NOMO-1 (cell line): ENCODE data around the gene TMSB10.

Experiments used
- DNase-seq, 2 experiments: peaks; one replicate each; lab custom pipeline; 2025; ENCODE audit not compliant: unreplicated experiment in 2 of 2; lab: John Stamatoyannopoulos, UW

Gene TMSB10

DNA sequence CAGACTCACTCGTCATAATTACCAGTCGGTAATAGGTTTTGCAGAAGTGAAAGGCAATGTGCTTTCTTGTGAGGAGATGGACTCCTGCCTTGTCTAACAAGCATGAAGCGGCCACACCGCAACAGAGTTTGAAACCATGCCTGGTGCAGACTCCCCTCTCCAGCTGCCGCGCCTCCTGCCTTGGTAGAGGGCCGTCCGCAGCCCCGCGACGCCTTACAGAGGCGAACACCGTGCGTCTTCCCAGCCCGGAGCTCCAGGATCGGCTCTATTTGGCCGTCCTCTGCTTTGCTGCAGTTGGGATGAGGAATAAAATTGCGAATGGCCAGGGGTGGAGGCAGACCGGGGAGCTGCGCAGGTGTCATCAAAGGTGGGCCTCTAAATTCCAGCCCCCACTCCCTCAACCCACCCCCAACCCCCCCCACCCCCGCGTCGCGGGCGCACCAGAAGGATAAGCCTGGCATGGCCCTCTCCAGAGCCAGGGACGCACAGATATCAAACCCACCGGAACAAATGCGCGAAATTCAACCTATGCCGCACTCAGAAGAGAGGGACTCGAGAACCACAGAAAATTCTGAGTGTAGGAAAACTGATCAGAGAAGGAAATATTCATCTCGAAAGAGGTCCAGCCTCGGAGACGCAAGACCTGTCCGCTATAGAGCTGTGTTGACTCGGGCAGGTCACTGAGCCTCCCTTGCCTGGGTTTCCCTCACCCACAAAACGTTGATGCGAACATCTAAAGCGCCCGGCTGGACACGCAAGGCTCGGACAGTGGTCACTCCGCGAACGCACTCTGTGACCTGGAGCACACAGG, 25.7 kb upstream of the TMSB10 start:
- peak in 1 of 2 experiments; percentile 77 for DNase-seq

- DNase-seq = peak in 1 of 2 experiments; percentile 31
Measured at GRCh38 chr2:84880395-84880644, 25.1 kb upstream of the TMSB10 start.

- peak; percentile 28 to 31 for DNase-seq
Measured at GRCh38 chr2:84880645-84881521, 24.6 kb upstream of the TMSB10 start, which contains the start of gene TRABD2A. TRABD2A (minus strand) TSS chr2:84881084; CDS start chr2:84881039, 45 bp downstream.

DNA sequence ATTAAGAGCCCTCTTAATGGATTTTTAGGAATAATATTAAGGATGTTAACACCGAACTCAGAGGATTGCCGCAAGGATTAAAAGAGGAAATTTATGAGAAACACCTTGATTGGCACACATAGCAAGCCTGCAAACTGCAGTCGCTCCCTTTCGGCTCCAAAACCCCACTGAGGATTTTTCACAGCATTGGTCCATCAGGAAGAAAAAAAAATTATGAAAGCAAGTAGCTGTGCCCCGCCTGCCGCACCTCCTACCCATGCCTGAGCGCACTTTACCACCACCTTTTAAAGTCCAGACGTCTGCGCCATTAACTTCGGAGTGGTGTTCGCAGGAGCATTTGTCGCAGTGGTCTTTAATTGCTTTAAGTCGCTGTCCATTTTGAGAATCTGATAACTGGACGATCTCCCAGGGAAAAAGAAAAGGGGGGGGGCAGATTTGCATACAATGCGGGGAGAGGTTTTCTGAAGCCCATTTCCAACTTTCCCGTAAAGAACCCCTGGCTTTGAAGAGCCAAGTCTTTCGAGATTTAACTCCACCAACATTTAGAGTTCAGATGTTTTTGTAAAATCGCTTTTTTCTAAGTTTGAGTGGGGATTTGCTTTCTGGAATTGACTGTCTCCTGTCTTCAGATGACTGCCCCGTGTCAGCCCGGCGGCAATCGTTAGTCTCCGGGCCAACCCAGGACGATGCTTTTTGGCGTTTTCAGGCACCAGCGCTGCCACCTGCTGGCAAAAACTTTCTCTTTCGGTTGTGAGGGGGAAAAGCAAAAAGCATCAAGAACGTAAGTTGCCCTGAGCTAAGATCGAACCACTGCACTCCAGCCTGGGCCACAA, 23.7 kb upstream of the TMSB10 start:
- DNase-seq = peak; percentile 78 to 89

DNA sequence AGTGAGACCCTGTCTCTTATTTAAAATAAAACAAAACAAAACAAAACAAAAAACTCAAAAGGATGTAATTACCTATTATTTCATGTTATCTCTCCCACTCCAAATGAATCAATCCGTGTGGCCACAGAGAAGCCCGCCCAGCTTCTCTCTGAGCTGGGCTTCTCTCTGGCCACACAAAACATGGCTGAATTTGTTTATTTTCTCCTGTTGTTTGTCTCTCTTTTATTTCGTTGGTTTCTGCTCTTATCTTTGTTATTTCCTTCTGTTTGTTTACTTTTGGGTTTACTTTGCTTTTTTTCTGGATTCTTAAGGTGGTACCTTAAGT, 23.1 kb upstream of the TMSB10 start:
- no peak for DNase-seq

- DNase-seq = no peak
Measured at GRCh38 chr2:84882775-84883550, 22.5 kb upstream of the TMSB10 start.

- no peak for DNase-seq
Measured at GRCh38 chr2:84884449-84884848, 21.0 kb upstream of the TMSB10 start.

DNA sequence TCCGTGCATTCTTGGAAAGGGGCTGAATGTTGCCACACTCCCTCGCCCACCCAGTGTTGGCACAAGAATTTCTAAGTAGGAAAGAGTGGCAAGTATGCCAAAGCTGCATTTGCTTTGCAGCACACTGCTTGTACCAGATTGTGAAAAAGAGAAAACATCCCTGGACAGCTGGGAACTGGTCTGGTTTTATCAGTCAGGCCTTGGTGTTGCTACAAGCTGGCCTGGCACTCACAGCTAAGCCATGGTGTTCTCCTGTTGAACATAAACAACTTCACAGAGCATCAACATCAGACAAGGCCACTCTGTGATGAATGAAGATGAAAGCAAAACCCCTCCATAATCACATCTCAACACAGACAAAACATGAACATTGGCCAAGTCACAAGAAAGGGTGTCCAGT, 20.3 kb upstream of the TMSB10 start:
- DNase-seq = no peak

- DNase-seq = no peak
Measured at GRCh38 chr2:84886791-84887190, 18.7 kb upstream of the TMSB10 start.

DNA sequence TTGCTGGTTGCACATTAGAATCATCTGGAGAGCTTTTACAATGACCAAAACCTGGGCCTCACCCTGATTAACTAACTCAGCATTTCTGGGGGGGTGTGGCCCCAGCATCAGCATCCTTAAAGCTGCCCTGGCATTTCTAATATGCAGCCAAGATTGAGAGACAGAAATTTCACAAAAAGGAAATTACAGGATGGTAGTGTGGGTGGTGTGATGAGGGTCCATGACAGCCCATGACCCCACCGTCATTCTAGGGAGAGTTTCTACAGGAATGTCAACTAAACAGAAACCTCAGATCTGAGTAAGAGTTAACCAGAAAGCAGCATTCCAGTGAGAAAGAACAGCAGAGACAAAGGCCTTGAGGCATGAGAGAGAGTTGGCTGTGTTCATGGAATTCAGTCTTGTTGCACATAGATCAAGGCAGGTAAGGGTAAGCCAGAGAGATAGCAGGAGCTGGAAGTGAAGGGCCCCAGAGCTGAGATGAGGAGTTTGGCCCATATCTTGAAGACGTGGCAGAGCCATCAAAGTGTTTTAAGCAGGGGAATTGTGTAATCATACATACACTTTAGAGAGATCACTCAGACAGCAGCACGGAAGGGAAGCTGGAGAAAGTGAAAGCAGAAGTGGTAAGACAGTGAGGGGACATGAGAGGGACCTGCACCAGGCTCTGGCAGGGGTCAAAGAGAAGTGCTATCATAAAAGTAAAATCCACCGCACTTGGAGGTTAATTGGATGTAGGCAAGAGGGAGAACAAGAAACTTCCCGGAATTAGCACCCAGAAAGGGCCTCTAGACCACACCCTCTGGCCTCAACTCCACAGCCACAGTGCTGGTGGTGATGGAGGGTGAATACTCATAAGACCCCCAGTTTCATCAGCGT, 16.8 kb upstream of the TMSB10 start:
- DNase-seq = peak; percentile 90 to 99

GRCh38 chr2:84889332-84889731, 16.1 kb upstream of the TMSB10 start:
- no peak for DNase-seq

DNA sequence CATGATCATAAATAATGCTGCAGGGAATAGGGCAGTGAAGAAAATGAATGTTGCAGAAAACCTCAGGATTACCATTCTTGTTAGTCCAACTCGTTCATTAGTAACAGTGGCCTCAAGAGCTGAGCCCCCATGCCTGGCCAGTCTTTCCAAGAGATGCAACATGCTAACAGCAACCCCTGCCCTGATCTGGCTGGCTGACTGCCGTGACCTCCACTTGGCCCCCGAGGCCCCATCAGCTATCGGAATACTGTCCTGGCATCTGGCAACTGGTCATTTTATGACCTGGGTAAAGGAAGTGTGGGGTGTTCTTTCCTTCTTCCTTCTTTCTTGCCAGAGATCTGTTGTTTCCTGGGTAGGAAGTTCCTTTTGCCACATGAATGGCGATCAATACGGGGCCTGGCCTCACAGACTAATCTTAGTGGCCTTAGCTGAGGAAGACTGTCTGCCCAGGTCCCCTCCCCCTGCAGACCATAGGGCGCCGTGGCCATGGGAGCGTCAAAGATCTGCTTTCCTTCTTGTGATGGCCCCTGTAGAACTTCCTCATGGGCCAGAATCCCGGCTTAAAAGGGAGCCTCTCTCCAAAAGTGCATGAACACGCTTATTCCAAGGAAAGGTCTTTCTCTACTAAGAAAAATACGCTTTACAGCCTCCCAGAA, 14.0 kb upstream of the TMSB10 start:
- DNase-seq = no peak

DNA sequence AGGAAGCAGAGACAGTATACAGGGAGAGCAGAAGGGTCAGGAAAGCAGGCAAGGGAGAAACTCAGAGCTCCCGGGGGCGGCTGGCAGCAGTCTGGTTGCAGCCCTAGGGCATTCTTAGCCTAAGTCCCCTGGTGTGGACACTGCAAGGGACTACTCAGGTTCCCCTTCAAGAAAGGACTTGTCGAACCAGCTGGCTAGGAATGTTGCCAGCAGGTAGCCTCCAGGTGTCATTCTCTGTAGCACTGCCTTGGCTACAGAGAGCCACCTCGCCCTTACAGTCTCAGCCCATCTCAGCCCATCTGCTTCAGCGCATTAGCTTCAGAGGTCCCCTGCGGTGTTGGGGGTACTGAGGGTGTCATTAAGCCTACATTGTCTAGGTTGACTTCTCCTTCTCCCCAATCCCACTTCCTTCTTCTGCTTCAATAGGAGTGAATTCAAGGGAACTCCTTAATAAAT, 11.3 kb upstream of the TMSB10 start:
- no peak for DNase-seq

DNA sequence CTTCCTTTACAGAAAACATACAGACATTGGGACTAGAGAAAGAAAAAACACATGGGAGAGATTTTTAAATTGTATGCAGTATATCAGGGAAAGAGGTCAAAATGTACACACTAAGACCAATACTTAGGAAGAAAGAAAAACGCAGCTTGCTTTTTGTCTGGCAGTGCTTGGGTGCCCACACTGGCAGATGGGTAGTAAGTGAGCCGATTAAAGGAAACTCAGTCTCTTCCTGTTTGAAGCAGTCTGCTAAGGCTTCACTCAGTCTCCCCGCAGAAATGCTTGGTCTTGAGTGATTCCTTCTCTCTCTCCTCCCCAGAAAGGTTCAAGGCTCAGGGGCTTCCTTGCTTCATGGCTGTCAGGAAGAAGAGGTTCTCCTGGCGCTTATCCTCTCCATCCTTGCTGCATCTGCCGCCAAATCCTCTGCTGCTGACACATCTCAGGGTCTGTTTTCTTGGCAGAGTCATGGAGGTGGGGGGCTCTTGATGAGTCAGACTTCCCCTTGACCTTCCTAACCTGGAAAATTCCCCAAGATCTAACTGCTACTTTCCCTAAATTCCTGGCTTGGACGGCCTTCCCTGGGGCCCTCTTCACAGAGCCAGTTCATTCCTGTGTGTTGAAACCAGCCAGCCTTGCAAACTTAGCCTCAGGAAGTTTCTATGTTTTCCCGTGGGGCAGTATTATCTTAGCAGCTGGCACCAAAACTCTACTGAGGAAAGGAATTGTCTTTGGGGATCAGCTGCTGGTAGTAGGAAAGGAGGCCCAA, 10.5 kb upstream of the TMSB10 start:
- DNase-seq = no peak

DNA sequence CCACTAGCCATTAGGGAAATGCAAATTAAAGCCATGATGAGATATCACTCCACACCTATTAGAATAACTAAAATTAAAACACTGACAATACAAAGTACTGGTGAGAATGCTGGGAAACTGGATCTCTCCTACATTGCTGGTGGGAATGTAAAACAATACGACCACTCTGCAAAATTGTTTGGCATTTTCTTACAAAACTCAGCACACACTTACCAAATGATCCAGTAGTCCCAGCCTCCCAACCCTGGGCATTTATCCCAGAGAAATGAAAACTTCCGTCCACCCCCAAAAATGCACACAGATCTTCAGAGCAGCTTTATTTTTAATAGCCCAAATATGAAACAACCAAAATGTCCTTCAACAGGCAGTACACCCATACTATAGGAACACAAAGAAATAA, 8.9 kb upstream of the TMSB10 start:
- no peak for DNase-seq

DNA sequence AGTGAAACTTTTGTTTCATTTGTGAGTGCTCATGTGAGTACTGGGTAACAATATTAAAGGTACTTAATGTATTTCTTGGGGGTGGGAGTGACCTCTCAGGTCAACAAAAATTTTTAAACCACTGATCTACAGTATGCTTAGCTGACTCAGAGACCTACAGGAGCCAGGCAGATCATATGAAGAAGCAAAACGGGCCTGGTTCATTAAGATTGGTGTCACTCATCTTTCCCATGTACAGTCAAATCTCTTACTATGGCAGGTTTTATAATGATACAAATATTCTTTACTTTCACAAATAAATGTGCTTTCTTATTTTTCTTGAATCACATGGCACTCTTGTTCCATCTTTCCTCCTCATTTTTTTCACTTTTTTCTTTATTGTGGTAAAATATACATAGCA, 7.7 kb upstream of the TMSB10 start:
- no peak for DNase-seq

DNA sequence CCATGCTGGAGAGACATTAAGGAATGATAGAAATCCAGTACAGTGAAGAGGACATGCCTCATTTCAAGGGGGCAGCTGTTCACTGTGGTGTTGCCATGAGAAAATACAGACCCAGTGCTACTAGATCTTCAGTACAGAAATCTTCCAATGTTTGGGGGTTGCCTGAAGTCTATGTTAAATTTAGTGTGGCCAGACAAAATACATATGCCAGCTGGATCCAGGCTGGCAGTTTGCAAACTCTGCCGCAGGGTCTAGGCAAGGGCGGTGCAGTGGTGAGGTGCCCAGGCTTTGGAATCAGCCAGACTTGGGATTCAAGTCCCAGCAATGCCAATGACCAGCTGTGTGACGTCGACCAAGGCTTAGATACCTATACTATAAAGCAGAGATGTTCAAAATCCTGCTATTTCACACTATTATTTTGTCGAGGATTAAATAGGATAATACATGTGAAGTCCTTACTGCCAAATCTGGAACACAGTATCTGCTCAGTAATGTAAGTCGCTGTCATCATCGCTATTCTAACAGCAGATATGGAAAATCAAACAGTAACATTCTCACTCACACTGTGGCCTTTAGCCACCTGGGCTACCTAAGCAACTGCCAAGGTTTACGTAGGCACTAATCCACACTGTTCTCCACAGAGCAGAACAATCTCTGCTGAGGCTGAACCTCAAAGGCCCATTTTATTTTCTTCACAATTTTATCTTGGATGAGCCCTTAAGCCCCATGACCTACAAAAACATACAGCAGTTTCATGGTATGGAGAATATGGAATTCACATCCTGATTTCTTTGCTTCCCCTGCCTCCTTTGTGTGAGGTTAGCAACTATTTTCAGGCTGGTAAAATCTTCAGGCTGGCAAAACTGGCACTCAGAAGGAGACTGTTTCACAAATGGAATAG, 5.9 kb upstream of the TMSB10 start:
- DNase-seq = no peak
